HG03439 (cell line): ENCODE data around the gene RANBP9.

Experiments used
- ATAC-seq: cut with Tn5 transposase; IDR thresholded peaks from one replicate; pipeline ENCODE4 v1.9.1; 2021; ENCODE audit warnings: mild to moderate bottlenecking, moderate library complexity; ENCODE audit not compliant: unreplicated experiment

Gene RANBP9

DNA sequence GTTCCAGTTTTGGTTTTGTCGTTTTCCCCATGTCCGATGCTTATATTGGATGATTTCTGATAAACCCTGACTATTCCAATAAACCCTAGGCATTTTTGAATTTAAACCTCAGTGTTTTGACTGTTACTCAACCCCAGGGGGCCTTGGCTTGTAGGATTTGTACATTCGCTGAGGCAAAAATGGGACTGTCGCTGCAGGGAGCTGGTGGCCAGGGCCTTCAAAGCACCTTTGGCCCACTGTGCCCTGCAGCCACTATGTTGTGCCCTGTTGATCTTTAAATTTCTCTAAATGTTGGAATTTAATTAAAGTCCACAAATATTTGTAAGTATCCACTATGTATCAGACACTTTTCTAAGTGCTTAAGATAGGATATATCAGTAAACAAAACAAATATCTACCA, 106.0 kb downstream of the RANBP9 start:
- ATAC-seq = no peak

- ATAC-seq = no peak
These were observed 106.9 kb downstream of the RANBP9 start for GRCh38 chr6:13604546-13605416.

GRCh38 chr6:13604135-13604534, 107.5 kb downstream of the RANBP9 start:
- no peak for ATAC-seq

GRCh38 chr6:13600036-13600435, 111.6 kb downstream of the RANBP9 start:
- ATAC-seq = no peak

DNA sequence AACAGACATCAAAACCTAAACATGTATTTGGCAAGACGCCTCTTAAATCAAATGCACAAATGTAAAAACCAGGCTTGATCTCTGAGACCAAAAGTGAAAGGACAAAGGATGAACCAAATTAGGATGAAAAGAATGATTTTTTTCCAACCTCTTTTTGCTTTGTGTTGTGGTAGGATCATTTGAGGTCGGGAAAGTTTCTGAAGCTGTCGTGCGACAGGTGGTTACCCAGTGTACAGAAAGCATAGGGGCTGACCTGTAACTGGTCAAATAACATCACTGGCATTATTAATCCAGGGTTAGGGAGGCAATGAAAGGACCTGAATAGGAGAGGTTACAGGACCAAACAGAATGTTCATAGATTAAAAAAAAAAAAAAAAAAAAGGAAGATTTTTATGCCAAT, 114.6 kb downstream of the RANBP9 start:
- ATAC-seq = no peak

- ATAC-seq = no peak
These were observed 117.9 kb downstream of the RANBP9 start for GRCh38 chr6:13593720-13594119.

GRCh38 chr6:13593103-13593502, 118.5 kb downstream of the RANBP9 start:
- ATAC-seq = no peak

DNA sequence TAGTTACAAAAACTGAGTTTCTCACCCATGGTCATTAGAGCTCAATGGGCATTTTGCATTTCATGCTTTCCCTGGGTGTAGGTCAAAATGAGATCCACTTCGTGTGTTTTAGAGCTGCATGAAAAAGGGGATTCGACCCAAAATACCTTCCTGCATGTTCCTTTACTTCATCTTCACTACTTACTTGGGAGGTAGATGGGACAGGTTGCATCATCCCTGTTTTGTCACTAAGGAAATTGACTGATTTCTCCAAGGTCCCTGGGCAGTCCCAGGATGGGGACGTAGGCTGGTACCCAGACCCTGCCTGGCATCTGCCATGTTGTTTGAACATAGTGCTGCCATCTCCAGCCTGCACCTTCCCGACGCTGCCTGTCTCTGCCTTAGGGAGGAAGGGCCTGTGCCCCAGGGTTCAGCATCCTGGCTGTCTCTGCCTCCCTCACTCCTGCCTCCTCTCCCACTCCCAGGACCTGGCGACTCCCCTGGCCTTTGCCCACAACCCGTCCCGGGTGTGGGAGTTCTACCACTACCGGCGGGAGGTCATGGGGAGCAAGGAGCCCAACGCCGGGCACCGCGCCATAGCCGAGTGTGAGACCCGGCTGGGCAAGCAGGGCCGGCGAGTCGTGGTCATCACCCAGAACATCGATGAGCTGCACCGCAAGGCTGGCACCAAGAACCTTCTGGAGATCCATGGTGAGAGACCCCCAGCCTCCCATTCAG, 120.3 kb downstream of the RANBP9 start:
- no peak for ATAC-seq

- ATAC-seq = no peak
These were observed 121.0 kb downstream of the RANBP9 start for GRCh38 chr6:13590574-13591153.

DNA sequence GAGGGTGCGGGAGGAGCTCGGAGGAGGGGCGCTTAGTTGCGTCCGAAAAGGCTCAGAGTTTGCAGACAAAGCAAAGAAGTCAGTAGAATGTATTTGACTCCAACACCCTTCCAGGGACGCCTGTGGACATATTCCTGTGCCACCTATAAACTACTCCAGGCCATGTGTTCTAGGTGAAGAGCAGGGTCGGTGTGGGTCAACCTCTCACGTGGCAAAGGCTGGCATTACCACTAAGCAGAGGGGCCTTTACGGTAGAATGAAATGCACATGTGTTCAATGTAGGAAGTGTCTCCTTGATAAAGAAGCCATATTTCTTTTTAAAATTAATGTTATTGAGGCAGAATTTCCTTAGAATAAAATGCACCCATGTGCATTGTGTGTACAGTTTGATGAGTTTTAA, 121.8 kb downstream of the RANBP9 start:
- ATAC-seq = no peak

DNA sequence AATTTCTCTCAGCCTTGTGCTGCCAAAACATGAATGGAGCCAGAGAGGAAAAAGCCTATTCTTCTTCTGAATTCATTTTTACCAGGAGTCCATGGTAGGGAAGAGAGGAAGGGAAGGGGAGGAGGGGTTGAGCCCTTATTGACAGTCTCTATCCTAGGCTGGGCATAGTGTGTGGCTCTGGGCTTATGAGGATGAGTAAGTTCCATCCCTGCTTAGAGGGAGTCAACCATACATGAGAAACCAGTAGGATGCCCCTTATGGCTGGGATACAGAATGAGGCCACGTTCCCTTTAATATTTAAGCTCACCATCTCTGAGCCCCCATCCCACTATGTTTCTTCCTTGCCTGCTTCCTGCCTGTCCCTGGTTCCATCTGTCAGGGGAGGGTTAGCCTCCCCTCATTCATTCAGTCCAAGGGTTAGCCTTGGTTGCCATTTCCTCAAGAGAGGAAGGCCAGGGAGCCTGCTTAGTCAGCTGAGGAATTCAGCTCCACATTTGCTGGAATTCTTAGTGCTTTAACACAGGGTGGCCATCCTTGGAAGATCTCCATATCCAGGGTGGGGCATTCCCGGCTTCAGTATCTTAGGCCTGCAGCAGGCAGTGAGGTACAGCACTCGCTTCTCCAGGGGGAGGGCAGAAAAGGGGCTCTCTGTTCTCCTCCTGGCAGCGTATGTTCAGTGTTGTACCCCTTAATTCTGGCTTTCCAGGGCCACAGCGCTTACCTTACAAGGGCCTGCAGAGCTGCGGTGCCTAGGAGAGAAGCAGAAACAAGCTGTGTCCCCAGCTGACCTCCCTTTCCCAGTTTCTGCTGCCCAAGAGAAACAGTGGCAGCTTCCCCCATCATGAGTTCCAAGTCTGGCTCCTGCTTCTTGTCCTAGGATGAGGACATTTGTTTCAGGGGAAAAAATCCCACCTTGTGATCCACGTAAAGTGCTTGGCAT, 124.8 kb downstream of the RANBP9 start:
- no peak for ATAC-seq

- ATAC-seq = no peak
These were observed 129.9 kb downstream of the RANBP9 start for GRCh38 chr6:13581700-13582229.

GRCh38 chr6:13579911-13580310, 131.7 kb downstream of the RANBP9 start:
- ATAC-seq = no peak

- no peak for ATAC-seq
These were observed 133.7 kb downstream of the RANBP9 start for GRCh38 chr6:13577926-13578325.

DNA sequence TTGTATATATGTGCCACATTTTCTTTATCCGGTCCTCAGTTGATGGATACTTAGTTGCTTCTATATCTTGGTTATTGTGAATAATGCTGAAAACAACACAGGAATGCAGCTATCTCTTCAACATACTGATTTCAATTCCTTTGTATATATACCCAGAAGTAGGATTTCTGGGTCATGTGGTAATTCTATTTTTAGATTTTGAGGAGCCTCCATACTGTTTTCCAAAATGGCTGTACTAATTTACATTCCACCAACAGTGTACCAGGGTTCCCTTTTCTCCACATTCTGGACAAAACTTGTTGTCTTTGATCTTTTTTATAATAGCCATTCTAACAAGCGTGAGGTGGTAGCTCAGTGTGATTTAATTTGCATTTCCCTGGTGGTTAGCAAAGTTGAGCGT, 135.6 kb downstream of the RANBP9 start:
- ATAC-seq = no peak

GRCh38 chr6:13575377-13575775, 136.3 kb downstream of the RANBP9 start:
- ATAC-seq = no peak

DNA sequence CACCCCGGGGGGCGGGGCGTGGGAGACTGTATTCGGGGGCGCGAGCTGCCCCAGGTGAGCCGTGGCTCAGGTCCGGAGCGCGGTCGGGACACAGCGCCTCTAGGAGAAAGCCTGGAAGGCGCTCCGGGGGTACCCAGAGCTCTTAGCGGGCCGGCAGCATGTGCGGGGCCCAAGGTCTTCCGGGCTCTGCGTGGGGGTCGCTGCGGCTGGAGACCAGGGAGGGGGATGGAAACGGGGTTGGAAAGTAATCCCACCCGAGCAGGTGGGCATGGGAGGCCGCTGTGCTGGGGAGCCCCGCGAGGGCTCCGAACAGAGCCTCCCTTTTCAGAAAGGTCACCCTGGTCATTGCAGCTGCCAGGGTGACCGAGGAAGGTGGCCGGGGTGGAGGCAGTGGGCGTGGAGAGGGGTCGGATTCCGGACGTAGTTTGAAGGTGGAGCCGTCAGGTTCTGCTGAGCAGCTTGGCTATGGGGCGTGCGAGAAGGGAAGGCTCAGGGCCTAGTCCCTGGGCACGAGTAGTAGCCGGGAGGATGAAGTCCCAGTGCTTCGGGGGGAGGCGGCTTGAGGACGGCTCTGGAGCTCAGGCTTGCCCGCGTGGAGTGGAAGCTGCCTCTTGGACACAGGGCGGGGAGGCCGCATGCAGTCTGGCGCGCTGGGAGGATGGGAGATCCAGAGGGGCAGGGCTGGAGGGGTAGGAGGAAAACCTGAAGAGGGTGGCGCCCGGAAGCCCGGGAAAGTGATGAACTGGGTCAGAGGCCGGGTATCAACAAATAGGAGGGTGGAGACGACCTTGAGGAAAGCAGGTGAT, 136.9 kb downstream of the RANBP9 start, which contains the start of gene SIRT5:
TSS of gene SIRT5 (plus strand) at position 31 of the 806 bp plus-strand sequence. CDS start 9,510 bp downstream, outside the sequence.
- peak; percentile 72 for ATAC-seq

DNA sequence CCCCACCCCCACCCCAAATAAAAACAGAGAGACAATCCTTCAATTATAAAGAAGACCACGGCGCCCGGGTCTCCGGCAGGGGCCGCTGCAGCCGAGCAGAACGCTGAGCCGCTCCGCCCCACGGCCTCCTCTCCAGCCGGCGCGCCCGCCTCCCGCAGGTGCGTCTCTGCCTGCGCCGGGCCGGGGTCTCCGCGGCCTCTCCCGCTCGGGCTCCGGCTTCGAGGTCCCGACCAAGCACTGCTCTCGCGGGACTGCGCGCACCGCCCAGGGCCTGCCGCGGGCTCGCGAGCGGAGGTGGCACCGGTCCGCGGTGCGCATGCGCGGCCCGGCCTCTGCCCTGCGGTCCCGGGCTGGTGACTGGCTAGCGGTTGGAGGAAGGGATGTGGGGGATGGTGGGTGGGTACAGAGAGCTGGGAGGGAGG, 137.5 kb downstream of the RANBP9 start:
- peak; percentile 87 for ATAC-seq

- ATAC-seq = no peak
These were observed 137.9 kb downstream of the RANBP9 start for GRCh38 chr6:13573669-13574110.
